GM12864 (cell line): ENCODE results near the gene DNMT3L.

ENCODE experiments used
- DNase-seq: peaks from one replicate; pipeline ENCODE4 v3.0.0-alpha.2; 2011; ENCODE audit warnings: low read depth
- H3K4me3 ChIP-seq: 2 replicates; pipeline ENCODE4 v1.5.1; 2011; ENCODE audit warnings: mild to moderate bottlenecking, low read depth, low read length, control low read depth
- TF ChIP-seq, protein P1 (sequence below): IDR thresholded peaks from 2 replicates; pipeline ENCODE4 v1.5.1; 2011; ENCODE audit warnings: low read depth, mild to moderate bottlenecking, moderate library complexity, low read length, control low read depth, inconsistent platforms; ENCODE audit errors: missing control alignments

DNMT3L gene

GRCh38 chr21:44294391-44295162 lies 32.9 kb upstream of the DNMT3L start:
- no peak overlapping the region for H3K4me3 ChIP-seq
- TF ChIP-seq, protein P1, sequence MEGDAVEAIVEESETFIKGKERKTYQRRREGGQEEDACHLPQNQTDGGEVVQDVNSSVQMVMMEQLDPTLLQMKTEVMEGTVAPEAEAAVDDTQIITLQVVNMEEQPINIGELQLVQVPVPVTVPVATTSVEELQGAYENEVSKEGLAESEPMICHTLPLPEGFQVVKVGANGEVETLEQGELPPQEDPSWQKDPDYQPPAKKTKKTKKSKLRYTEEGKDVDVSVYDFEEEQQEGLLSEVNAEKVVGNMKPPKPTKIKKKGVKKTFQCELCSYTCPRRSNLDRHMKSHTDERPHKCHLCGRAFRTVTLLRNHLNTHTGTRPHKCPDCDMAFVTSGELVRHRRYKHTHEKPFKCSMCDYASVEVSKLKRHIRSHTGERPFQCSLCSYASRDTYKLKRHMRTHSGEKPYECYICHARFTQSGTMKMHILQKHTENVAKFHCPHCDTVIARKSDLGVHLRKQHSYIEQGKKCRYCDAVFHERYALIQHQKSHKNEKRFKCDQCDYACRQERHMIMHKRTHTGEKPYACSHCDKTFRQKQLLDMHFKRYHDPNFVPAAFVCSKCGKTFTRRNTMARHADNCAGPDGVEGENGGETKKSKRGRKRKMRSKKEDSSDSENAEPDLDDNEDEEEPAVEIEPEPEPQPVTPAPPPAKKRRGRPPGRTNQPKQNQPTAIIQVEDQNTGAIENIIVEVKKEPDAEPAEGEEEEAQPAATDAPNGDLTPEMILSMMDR: no peak
- no peak for DNase-seq

- TF ChIP-seq, protein P1: no peak
- H3K4me3 ChIP-seq: no peak overlapping the region
- no peak for DNase-seq
Observed at GRCh38 chr21:44293551-44294231, 32.0 kb upstream of the DNMT3L start.

DNA sequence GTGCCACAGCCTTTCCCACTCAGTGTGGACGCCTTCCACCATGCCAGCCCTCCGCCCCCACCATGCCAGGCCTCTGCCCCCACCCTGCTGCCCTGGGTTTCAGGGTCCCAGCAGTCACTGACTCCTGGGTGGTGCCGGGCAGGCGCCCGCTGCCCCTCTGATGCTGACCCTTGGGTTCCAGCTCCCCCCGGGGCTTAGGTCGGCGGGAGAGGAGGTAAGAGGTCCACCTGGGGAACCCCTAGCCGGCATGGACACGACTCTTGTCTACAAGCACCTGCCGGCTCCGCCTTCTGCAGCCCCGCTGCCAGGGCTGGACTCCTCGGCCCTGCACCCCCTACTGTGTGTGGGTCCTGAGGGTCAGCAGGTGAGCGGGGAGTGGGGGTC lies 31.1 kb upstream of the DNMT3L start:
- no peak overlapping the region for H3K4me3 ChIP-seq
- no peak for DNase-seq
- TF ChIP-seq, protein P1: no peak

DNA sequence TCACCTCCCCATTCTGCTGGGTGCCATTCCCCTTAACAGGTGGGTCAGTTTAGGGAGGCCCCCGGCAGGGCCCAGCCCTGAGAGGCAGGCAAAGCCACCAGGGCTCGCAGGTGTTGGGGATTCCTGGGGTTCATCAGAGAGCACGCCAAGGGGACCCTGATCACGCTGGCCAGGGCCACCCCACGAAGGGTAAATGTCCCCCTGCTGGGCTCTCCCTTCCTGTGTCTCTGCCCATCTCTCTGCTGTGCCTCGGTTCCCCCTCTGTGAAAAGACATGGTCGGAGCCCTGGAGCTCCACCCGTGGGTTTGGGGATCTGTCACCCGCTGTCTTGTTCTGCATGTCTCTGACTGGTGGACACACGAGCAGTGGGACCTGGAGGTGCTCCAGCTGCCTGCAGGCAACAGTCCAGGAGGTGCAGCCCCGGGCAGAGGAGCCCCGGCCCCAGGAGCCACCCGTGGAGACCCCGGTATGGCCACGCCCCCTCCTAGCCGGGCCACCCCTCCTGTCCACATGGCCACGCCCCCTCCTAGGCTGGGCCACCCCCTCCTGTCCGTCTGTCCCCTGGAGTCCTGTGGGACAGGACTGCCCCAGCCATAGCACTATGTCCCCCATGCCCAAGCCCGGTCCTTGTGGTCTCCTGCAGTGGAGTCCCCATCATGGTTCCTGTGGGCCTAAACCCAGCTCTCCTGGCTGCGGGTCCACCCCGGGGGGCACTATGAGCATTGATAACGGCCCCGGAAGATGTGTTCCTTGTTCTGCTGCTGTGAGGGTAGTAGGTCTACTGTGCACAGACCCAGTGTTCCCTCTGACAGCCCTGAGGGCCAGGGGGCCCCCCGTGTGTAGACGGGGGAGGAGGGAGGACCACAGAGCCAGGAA lies 30.5 kb upstream of the DNMT3L start:
- TF ChIP-seq, protein P1: no peak
- no peak for DNase-seq
- no peak overlapping the region for H3K4me3 ChIP-seq

- TF ChIP-seq, protein P1: no peak
- no peak for DNase-seq
- H3K4me3 ChIP-seq: no peak overlapping the region
Observed at GRCh38 chr21:44291078-44291935, 29.6 kb upstream of the DNMT3L start.

- no peak overlapping the region for H3K4me3 ChIP-seq
- DNase-seq: no peak
- TF ChIP-seq, protein P1: no peak
Observed at GRCh38 chr21:44290327-44291077, 28.8 kb upstream of the DNMT3L start.
